ENCODE measurements around the gene TSEN34. TPM values are rescaled to one million over a fixed set of nuclear protein-coding genes. Genes with fewer than 3 reads are reported as not detected.

The TSEN34 gene
- 10 to 100 TPM; 47.9 to 52.7 TPM for total RNA-seq

DNA sequence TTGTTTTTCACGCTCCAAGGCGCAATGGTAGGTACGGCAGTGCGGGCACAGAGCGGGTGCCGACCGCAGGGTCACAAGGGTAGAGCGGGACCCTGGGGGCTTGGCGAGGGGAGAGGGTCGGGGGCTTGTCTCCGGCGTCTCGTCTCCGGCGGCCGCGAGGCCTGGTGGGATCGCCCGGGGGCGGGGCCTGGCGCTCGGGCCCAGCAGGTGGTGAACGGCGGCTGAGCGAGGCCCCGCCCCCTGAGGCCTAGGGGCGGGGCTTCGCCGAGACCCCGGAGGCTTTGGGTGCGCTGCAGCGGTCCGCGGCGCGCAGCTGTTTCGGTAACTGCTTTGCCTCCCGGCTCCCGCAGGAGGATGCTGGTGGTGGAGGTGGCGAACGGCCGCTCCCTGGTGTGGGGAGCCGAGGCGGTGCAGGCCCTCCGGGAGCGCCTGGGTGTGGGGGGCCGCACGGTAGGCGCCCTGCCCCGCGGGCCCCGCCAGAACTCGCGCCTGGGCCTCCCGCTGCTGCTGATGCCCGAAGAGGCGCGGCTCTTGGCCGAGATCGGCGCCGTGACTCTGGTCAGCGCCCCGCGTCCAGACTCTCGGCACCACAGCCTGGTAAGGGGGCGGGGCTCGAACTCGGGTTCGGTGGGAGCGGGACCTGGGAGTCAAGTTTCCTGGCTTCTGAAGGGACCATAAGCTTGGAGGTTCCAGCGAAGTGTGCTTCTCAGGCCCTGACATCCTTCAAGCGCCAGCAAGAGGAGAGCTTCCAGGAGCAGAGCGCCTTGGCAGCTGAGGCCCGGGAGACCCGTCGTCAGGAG is at the start of gene TSEN34:
TSS of gene TSEN34 (plus strand) at position 298 of the 800 bp plus-strand sequence. CDS start at position 355, 57 bp downstream.
- Histone ChIP-seq H3K9ac (ENCODE audit: low read depth in 2 of 2, low read length in 2 of 2) (peak within 1 kb of the TSS; percentile 95 to 96), H3K4me1 (peaks cover 13% of the 10 kb centered on the region), H3K36me3 (no peaks in the 10 kb centered on the region), H3K27ac (peak within 1 kb of the TSS; percentile 99), H3K27me3 (no peaks in the 10 kb centered on the region), H3K9me3 (no peaks in the 10 kb centered on the region), H3K4me3 (peak within 1 kb of the TSS; percentile 60)
- DNase-seq: peak; percentile 88
- intact Hi-C loops (cut with DNase I): no loop called here
- TF ChIP-seq CTCF (IDR thresholded peaks at IDR 0.05): no peak

DNA sequence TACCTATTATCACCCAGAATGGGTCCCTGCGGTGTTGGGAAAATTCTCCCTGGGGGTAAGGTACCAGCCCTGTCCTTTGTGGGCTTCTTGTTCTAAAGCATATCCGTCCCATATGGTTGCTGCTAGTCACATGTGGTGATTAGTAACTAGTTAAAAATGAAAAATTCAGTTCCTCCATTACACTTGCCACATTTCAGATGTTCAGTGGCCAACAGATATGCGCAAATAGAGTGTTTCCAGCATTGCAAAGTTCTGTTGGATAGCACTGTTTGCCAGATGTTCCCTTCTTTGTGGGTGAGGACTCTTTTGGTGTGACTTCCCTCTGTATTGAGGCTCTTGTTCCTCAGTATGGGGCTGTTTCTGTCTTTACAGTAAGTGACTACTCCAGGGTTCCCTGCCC is 49.8 kb upstream of the TSEN34 start:
- TF ChIP-seq CTCF (IDR thresholded peaks at IDR 0.05): no peak
- Histone ChIP-seq H3K4me1 (peaks cover 16% of the 10 kb centered on the region), H3K9me3 (no peaks in the 10 kb centered on the region), H3K27me3 (no peaks in the 10 kb centered on the region), H3K9ac (ENCODE audit: low read depth in 2 of 2, low read length in 2 of 2) (no peak overlapping the region), H3K4me3 (no peak overlapping the region), H3K36me3 (peaks cover 30% of the 10 kb centered on the region), H3K27ac (no peak overlapping the region)
- DNase-seq: no peak
- intact Hi-C loops (cut with DNase I): no loop called here

DNA sequence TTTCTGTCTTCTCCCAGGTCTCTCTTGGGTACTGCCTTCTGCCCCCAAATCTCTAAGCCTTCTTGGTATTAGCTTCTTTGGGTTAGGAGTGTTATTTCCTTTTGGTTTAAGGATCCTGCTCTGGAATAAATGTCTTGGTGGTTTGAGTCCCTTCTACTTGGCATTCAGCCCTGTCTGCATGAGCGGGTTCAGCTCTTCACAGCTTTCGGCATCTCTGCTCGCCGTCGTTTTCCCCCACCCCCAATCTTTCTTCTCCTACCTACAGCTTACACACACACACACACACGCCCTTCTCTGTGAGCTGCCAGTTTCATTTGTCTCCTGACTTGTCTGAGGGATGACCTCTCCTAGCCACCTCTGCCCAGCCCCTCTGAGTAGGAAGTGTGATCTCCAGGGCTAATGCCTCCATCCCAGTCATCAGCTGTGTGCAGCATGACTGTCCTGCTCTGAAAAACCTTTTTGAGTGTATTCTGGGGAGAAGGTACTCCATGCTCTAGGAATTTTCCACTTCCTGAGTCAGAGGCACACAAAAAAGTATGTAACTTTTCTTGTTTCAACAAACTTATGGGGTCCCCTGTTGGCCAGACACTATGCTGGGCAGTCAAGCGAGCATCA is 48.8 kb upstream of the TSEN34 start:
- Histone ChIP-seq H3K36me3 (peaks cover 36% of the 10 kb centered on the region), H3K27ac (no peak overlapping the region), H3K4me1 (peaks cover 16% of the 10 kb centered on the region), H3K9ac (ENCODE audit: low read depth in 2 of 2, low read length in 2 of 2) (no peak overlapping the region), H3K4me3 (no peak overlapping the region), H3K9me3 (no peaks in the 10 kb centered on the region), H3K27me3 (no peaks in the 10 kb centered on the region)
- intact Hi-C loops (cut with DNase I): no loop called here
- TF ChIP-seq CTCF (IDR thresholded peaks at IDR 0.05): no peak
- DNase-seq: no peak

DNA sequence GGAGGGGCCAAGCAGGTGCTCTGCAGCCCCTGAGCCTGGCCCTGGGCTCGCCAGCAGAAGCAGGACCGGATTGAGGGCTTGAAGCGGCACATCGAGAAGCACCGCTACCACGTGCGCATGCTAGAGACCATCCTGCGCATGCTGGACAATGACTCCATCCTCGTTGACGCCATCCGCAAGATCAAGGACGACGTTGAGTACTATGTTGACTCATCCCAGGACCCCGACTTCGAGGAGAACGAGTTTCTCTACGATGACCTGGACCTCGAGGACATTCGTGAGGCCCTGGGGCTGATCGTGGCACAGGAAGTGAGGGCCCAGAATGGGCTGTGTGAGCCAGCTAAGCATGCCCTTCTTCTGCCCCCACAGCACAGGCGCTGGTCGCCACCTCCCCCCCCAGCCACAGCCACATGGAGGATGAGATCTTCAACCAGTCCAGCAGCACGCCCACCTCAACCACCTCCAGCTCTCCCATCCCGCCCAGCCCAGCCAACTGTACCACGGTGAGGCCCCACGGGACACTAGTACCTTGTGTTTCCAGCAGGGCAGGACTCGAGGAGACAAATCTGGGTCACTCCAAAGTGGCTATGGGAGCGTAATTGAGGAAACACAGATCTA is 45.5 kb upstream of the TSEN34 start:
- Histone ChIP-seq H3K9me3 (no peaks in the 10 kb centered on the region), H3K9ac (ENCODE audit: low read depth in 2 of 2, low read length in 2 of 2) (no peak overlapping the region), H3K4me1 (no peaks in the 10 kb centered on the region), H3K4me3 (no peak overlapping the region), H3K27me3 (no peaks in the 10 kb centered on the region), H3K27ac (no peak overlapping the region), H3K36me3 (peaks cover 39% of the 10 kb centered on the region)
- no peak for TF ChIP-seq CTCF (IDR thresholded peaks at IDR 0.05)
- intact Hi-C loops (cut with DNase I): no loop called here
- DNase-seq: no peak

GRCh38 chr19:54147676-54148075 is 43.4 kb upstream of the TSEN34 start:
- no peak overlapping the region for H3K9ac ChIP-seq (ENCODE audit: low read depth in 2 of 2, low read length in 2 of 2)
- intact Hi-C loops (cut with DNase I): no loop called here

More at GRCh38 chr19:54147676-54148075, 43.4 kb upstream of the TSEN34 start:
- no peak for DNase-seq
- Histone ChIP-seq H3K36me3 (peaks cover 46% of the 10 kb centered on the region), H3K27ac (no peak overlapping the region), H3K4me1 (no peaks in the 10 kb centered on the region), H3K4me3 (no peak overlapping the region), H3K27me3 (no peaks in the 10 kb centered on the region), H3K9me3 (no peaks in the 10 kb centered on the region)
- TF ChIP-seq CTCF (IDR thresholded peaks at IDR 0.05): no peak
